Muscle of back (tissue), 11 donors: ENCODE results near the gene MVB12B. TPM values are rescaled to one million over a fixed set of nuclear protein-coding genes. Genes with fewer than 3 reads are reported as not detected.

Source experiments
- DNase-seq, 3 donors: peaks; one replicate each; pipeline versions ENCODE4 v3.0.0 to v3.0.0-alpha.2; 2013
- polyA plus RNA-seq, 10 donors: library from polyadenylated mRNA; unstranded; fragments of 120-200 nt; gene quantifications; one replicate each; pipeline ENCODE4 v1.2.1, GENCODE V29; 2013; ENCODE audit not compliant: insufficient read length in 10 of 10

Gene MVB12B
- polyA plus RNA-seq, 10 donors = 13.3 to 18.1 (median 15.2) TPM

DNA sequence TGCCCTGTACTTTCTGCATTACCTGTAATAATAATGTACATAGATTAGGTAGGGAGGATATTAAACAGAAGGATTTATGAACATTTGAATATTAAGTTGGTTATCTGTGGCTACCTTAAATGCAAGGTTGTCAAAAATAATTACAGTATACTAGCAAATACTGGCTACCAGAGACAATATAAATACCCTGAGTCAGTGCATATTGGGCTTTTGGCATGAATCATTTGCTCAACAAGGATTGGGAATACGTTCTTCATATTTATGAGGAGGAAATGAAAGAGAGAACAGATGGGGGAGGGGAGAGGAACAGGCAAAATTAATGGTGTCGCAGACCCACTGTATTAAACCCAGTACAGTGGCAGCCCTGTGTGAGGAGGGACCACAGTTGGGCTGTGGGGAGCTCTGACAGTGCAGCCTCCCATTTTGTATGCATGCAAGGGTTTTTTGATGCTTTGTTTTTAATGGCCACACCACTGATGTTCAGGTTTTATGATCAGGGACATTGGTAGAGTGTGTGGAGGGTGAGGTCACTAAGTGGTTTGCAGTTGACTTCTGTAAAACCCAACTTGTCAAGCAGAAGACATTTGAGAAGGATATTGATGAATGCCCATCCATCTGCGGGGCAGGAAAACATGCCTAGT, 56.9 kb downstream of the MVB12B start:
- DNase-seq = no peak

DNA sequence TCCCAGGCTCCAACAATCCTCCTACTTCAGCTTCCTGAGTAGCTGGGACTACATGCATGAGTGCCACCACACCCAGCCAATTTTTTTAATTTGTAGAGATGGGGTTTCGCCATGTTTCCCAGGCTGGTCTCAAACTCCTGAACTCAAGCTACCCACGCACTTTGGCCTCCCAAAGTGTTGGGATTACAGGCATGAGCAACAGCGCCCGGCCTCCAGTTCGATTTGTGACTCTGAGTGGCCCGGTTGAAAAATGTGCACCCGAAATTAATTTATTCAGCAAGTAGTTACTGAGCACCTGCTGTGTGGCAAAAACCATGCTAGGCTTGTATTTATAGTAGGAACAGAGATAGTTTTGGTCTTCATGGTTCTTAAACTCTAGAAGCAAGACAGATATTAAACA, 58.3 kb downstream of the MVB12B start:
- DNase-seq = no peak

DNA sequence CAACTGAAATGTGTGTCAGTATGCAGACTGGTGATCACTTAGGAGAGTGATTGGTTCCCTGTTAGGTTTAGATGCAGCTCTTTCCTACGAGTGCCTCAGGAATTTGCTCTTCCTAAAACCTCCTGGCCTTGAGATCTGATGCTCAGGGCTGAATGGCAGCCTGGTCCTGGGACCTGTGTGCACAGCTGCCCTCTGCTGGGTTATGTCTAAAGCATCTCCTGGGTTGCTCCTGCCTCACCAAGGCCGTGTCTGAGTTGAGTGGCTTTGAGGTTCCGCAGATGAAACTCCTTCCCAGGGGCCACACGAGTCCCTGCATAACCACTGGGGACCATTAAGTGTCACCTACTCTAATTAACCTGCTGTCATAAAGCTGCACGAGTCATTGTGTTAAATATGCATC, 59.5 kb downstream of the MVB12B start:
- no peak for DNase-seq

DNA sequence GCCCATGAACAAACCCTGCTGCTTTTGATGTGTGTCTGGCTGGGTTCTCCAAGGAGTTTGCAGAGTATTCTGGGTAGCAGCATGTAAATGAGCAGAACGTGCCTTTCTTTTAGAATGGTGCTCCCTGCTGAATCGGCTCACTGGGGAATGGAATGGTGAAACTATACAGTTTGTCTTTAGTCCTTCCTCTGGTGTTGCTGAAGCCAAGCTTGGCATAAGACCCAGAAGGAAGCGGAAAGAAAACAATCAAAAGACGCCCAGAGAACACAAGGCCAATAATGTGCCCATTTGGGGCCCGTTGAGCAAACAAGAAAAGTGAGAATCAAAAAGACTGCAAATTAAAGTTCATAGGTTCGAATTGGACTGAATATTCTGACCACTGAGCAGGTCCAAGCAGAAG, 60.1 kb downstream of the MVB12B start:
- no peak for DNase-seq

DNA sequence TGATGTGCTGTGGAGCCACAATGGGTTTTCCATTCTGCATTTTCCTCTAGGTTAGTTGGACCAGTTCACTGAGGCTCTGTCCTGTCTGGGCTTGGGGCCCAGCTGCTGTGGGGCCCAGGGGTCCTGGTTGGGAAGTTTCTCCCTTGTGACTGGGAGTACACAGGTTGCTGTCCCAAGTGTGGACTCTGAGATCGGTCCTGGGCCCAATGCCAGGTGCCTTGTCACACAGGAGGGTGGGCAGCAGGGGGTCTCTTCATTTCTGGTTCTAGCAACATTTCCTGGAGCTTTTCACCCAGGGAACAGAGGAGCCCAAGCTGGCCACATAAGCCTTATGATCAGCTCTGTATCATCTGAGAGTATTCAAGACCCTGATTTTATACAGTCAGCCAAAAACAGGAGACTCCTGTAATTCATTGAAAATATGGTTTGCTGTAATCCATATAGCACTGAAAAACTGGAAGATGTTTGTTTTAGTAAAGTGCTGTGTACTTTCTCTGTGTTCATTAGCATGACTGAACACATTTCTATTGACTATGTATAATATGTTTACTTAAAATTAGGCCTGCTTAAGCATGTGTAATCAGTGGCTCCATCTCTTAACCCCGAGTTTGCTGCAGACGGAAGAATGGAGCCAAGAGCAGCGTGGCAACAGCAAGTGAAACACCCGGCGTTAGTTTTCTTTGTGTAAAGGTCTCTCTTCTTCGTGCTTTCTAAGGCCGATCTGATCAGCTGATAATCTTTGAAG, 62.5 kb downstream of the MVB12B start:
- DNase-seq = no peak

DNA sequence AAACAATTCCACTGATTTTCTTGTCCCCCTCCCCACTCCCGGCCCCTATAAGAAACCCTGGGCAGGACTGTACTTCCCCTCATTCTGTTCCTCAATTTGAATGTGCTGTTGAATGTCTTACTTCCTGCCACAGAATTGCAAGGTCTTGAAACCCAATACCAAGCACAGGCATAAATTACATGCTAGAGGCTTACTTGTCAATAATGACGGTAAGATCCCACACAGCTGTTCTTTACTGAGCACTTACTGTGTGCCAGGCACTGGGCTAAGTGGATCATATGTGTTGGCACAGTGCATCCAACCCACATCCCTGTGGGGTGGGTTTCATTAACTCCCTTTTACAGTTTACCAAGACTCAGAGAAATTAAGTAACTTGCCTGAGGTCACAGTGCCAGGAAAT, 63.4 kb downstream of the MVB12B start:
- no peak for DNase-seq

DNA sequence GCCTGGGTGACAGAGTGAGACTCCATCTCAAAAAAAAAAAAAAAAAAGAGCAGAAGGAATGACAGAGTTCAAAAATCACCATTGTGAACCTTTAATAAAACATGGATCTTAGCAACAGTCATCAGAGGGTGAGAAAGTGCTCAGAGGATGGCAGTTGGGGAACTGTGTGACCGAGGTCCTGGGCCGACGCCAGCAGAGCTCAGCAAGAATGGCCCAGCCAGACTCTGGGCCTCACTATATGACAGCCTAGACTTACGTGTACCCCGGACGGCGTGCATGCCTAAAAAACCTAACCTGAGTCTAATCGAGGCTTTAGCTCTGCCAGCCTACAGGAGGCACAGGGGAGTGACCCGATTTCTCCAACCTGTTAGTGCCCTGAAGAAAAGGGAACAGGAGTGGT, 64.3 kb downstream of the MVB12B start:
- DNase-seq = no peak

DNA sequence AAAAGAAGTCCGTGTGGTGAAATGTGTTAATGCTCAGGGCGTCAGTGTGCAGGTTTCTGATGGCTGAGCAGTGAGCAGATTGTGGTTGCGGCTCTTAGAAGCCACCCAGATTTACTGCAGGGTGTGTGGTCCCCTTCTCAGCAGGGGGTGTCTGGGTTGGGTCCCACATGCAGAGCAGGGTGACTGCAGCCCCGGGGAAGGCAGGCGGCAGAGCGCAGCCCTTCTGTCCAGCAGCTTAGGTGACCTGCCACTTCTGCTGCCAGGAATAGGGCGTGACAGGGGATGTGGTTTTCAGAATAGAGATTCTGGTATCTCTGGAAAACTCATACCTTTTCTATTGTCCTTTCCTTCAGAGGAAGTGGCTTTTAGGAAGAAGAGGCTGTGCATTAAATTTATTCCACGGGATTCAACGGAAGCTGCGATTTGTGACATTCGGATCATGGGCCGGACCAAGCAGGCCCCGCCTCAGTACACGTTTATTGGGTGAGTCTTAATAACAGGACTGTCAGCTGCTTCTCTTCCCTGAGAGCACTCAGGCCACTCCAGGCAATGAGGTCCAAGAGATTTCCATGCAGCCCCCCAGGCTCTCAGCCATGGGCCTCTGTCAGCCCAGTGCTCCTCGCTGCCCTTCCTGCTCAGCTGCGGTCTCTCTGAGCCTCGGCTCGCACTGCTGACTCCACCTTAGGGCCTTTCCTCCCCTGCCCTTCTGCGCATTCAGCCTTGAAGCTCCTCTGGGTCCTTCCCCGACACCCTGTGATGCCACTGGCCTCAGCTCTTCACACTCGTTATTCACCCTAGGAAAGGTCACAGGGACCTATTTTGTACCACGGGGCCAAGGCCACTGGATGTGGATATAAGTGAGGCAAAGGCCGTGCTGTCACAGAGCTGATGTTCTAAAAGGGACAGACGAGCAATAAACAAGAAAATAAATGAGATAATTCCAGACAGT, 65.4 kb downstream of the MVB12B start:
- DNase-seq = no peak

DNA sequence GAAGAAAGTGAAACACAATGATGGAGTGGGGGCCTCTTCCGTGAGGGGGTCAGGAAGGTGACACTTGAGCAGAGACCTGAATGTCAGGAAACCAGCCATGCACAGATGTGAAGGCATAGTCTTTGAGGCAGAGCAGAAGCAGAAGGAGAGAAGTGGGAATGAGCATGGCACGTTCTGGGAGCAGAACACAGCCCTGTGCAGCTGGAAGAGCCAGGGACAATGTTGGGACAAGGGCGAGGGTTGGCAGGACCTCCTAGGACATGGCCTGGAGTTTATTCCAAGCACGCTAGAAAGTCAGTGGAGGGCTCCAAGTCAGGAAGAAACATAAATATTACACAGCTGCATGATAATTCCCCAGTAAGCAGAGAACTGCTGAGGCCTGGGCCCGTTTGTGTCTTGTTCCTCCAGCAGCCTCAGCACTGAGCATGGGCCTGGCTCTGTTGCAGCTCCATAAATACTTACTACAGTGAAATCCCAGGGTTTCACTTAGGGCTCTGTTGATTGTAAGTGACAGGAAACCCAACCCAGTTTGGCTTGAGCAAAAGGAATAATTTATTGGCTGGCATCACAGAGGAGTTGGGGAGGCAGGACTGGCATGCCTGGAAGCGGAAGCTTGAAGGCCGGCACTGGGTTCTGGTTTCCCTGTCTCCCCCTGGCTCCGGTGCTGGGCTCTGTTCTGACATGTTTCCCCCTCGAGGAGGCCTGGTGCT, 66.2 kb downstream of the MVB12B start:
- no peak for DNase-seq

DNA sequence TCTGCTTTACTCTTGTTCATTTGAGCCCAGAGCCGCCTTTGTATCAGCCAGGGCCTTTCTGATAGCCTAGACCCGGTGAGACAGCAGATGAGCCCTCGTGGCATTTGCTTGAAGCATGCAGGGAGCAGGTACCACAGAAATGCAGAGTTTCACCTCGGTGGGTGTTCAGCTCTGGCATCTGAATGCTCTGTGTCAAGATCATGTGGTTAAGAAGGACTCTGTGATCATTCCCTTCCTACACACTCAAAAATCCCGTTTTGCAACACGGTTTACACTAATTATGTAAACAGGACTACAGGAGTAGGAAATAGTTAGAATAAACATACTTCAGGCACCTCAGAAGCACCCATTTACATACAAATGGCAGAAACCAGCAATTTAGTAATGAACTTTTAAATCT, 67.2 kb downstream of the MVB12B start:
- DNase-seq = no peak

DNA sequence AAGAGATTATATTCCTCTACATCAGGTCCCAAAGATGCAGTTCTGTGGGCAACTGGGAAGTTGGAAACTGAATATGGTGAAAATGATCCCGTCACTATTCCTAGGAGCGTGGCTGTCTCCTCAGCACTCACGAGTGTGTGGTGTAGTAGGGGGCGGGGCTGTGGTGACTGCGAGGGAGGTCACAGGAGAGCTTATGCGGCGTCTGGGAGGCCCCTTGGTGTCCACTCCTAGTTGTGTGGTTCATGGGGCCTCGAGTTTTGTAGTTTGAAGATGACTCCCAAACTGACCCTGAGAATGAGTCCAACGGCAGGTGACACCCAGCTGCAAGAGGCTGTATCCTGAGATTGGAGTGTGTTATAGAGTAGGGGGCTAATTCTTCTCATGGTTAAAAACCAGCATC, 68.2 kb downstream of the MVB12B start:
- DNase-seq = no peak

DNA sequence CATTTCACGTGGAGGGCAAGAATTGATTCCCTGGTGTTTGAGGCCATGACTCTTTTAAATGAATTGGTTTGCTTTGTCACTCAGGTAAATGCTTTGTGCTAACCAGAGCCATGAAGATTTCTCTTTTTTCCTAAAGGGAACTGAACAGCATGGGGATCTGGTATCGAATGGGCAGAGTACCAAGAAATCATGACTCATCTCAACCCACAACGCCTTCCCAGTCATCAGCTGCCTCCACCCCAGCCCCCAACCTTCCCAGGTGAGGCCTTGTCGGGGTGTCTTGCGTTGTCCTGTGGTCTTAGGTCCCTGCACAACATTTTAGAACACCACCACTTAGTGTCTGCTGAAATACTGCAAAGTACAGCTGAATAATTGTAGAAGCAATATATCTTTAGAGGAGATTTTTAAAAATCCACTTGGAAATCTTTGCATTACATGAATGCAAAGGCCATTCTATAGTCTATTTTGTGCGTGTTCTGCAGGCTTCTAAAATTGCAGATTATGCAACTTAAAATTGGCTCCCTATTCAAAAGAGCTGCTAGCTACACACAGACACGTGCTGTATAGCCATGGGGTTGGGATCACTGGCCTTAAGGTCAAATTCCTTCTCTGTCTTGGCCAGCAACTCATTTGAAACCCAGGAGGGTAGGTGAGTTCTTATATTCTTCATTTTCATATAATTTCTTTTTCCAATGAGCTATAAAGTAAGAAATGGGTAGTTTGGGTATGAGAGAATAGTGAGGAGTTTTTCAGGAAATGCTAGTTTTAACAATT, 69.0 kb downstream of the MVB12B start:
- DNase-seq = no peak

DNA sequence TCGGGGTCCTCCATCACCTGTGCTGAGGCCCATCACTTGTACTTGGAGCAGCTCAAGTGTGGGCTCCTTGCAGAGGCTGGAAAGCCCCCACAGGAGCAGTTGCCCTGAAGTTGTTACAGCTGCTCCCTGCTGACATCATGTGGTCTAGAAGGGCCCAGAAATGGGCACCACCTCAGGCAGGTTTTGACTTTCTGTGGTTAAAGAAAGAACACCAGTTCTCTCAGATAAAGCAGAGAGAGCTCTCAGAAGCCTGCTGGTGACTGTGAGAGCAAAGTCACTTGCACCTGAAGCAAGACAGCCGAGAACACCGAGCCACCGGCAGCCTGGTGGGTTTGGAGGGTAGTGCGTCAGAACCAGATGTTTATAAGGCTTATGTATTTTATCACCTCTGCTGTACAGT, 70.4 kb downstream of the MVB12B start:
- DNase-seq = no peak

DNA sequence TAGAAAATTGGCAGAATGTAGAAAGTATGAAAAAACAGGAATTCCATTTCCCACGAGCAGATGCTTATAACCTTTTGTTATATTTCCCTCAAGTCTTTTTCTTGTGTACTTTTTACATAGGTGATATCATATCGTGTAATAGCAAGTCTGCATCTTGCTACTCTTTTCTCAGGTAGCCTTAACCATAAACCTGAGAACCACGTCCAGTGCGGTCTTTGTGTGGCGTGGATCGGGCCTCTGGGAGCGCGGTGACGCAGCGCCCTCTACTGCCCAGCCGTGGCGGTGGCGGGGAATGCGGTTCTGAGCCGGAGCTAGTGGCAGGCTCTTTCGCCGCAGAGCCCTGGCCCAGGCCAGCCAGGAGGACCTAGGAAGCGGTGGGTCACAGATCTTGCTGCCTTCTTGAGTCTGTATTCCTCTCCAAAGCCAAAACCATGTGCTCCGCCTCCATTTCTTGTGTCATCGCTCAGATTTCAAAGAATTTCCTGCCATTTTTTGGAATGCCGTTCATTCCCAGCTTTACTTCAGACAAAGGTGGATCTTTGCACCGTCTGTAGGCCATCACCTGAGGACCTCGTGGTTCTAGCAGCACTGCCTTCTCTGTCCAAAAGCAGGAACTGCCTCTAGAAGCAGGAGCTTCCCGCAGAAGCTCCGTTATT, 71.9 kb downstream of the MVB12B start:
- peak; percentile 49 to 90 (median 82) for DNase-seq

DNA sequence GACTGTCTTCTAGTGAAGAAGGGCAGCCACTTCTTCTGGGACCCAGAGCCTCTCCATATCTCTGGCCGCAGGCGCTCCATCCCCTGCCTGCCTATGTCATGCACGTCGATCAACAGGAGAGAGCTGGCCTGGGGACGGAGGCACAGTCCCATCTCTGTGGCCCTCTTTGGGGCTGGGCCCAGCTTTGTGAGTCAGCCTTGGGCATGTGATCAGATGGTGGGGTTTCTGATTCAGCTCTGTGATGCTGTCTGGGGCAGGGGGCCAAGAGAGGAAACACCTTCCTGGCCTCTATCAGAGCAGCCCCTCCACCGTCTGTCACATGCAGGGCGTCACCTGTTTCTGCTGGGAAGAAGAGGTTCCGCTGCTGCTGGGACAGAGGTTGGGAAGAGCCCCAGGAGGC, 72.6 kb downstream of the MVB12B start:
- no peak for DNase-seq

DNA sequence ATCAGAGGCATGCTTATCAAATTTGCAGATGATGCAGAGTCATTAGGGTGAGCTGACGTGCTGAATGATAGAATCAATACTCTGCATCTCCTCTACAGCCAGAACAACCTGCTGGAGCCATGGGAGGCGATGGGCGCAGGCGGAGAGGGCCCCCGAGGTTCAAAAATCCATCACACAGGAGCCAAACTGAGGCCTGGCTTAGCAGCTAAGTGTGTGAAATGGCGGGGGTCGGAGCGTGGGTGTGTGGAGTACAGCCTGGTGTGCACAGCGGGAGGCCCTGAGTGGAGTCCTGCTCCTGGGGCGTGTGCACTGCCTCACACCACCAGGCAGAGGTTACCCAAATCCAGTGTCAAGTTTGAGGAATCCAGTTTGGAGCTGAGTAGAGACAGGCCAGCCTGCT, 73.2 kb downstream of the MVB12B start:
- DNase-seq = no peak

DNA sequence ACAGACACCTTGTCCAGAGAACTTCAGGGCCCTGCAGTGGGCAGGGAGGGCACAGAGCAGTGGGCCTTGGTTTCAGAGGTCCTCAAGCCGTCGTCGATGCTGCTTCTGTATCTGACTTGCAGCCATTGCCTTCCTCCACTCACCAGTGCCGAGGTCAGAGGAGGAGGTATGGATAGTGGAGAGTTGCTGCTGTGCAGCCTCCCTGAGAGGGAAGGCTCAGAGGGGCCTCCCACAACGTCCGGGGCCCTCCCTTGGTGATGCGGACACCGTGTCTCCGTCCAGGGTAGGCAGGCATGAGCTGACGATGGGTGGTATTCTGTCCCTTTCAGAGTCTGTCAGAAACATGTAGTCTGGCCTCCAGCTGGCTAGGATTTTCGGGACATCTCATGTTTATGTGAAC, 73.9 kb downstream of the MVB12B start:
- DNase-seq = no peak

DNA sequence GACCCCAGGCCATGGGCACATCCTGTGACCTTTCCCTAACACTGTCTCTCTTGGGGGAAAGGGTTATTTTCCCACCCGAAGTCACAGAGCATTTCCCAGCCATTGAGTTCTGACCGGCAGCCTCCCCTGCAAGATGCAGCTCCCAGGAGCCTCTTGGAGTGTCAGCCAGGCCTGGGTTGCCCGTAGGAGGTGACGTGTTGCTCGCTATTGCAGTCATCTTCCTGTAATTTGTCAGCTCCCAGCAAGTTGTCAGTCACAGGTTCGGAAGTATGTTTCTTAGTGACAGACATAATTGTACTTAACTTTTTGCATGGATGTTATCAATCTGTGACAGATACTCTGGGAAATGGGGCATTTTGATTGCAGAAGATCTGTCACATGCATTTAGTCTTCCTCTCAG, 74.5 kb downstream of the MVB12B start:
- no peak for DNase-seq

DNA sequence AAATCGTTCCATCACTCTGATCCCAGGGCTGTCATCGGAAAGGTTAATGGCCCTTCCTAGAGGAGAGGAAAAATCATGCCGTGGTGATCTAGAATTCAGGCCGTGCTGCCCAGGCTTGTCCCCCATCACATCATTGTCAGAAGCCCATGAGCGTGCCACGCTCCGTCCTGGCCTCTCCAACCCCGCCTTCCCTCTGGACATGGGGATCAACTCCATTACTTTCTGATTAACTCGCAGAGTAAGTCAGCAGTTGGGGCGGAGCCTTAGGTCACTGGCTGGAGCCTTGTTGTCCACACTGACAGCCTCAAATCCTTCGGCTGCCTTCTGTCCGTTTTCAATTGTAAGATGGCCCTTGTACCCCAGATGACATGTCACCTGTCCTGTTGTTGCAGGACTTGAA, 75.0 kb downstream of the MVB12B start:
- DNase-seq = no peak

DNA sequence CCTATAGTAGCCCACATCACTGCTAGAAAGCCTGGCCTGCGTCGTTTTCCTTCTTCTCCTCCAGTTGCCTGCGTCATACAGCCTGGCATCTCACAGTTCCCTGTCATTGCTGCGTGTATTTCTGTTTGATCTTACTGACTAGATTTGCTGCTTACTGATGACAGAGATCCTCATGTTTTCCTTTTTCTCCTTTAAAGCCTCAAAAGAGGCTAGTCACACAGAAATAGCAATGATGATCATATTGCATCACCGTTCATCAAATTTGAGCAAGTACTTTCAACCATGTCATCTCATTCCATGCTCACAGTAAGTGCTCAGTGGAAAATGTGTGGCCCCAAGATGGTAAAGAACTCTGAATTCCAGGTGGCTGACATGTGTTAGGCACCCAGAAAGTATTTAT, 76.8 kb downstream of the MVB12B start:
- no peak for DNase-seq

DNA sequence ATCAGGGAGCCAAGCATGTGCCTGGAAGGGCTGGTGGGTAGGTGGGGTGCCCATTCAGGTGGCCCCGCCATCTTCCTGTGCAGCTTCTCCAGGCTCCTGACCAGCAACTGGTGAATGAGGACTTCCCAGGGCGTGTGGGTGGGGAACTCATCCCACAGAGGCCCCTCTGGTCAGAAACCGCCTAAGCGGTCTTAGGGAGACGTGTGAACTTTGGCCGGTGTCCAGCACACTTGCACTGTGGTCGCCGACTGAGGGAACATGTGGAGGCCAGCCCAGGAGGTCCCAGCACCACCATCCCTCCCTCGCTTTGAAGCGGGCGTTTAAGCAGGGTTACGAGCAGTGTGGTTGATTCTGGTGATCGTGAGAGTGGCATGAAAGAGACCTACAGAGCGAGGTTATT, 77.8 kb downstream of the MVB12B start:
- no peak for DNase-seq
